SIG-M5 treated with dmso at 0.1 percent for 504 hours (cell line): ENCODE measurements around the gene KCNJ5.
A peak's percentile ranks its signal among the peaks of the same experiment; 100 is the strongest.

Experiments used
- DNase-seq: peaks from one replicate; lab custom pipeline; 2025; ENCODE audit not compliant: unreplicated experiment; lab: John Stamatoyannopoulos, UW

The KCNJ5 gene

DNA sequence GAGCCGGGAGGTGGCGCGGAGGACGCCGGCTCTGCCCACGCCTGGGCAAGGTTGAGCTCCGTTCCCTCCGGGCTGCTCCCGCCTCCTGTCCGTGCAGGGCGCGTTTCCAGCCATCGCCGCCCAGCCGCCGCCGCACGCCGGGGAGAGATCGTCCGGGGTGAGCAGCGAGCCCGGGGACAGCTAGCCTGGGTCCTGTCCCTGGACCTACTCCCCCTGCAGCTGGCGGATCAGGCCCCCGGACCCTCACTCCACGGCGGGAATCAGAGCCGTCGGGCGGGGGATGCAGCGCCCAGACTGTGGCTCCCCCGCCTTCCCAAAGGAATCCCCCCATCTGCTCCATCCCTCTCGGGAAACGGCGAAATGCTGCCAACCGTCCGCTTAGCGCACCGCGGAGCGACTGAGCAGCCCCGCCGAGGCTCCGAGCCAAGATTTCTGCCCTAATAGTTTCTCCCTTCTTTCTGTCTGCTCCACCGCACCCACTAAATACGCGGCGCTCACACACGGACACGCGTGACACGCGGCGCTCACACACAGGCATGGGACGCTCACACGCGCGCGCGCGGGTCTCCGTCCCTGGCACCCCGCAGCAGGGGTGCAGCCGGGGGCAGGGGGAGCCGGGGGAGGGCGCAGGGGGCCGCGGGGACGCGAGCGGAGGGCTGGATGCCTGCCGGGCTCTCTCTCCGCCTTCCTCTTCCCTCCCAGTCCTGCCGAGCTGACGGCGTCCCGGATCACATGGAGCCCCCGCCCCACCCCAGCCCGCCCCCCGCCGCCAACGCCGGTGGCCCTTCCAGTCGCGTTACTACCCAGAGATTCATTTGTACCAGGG, at the start of gene KCNJ5:
TSS of gene KCNJ5 (plus strand) at position 814 of the 826 bp plus-strand sequence. CDS start 19,918 bp downstream, outside the sequence.
- DNase-seq, result no peak

DNA sequence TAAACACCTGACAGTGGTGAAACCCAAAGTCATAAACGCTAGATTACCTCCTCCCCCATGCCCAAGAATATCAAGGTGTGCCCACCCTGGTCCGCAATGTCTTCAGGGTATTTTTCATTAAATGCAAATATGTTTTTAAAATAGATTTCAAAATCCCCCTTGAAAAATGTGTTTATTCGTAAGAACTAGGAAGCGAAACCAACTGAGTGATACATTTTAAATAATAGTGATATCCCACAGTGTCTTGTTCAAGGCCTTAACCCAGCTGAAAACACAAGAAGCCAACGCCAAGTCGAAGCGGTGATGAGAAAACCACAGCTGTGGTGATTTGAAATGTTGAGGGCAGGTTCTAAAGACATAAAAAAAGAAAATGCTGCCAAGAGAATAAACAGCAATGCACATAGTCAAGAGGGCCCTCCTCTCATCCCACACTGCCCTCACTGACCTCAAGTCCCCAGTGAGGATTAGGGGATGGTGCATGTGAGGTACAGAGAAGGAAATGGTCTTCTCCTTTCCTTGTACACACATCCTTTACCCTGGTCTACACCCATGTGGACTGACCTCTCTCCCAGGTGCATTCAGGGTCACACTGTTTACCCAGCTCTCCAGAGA, 49.6 kb upstream of the KCNJ5 start:
- DNase-seq, result no peak

DNA sequence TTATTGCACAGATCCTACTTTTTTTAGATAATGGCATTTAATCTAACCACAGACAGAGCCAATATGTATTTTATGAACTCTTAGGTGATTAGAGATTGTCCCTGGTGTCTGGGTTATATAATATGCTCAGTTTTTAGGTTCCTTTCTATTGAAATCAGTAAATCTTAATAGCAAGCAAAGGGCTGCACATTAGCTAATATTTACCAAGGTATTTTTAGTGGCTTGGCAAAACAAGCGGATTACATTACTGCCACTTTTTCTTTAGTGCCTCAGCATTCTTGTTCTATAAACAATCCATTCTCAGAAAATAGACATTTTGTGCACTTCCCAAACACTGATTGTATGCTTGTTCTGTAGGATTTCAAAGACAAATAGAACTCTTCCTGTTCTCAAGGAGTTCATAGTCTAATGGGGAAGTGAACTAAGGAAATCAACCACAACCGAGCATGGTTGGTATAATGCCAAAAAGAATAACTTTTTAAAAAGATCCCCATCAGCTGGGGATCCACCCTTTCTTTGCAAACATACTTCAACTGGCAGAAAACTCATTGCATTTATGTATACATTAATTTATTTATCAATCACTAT, 47.9 kb upstream of the KCNJ5 start:
- no peak for DNase-seq

DNA sequence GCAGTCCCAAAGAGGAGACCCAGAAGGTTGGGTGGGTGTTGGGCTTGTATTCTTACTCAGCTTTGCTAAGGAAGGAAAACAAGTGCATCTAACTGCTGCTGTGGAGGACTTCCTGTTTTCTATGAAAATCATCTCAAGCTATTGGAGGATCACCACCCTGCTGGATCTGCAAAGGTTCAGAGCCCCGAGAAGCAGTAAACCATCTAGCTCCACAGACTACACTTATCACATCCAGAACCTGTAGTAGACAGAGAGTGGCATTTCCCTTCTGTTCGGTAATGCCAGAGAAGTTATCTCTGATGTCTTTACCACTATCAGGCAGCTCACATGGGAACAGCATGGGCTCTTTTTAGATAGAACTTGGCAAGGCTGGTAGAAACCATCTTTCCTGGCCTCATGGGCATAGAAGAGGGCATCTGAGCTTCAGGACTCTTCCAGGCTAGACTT, 45.8 kb upstream of the KCNJ5 start:
- DNase-seq, result no peak

DNA sequence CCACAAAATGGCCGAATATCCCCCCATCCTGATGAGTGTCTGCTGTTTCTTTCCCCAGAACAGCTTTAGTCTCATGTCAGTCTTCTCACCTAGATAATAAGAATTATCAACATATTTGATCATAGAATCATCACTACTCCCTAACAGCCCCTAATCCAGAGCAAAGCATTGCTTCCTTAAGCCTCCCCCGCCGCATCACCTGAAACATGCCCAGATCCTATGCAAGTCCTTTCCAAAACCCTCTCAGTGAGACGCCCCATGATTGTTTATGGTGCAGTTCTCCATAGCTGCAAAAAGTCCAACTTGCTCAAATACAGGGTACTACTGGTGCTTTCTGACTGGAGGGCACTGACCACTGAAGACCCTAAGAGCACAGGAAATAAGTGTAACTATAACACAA, 44.2 kb upstream of the KCNJ5 start:
- DNase-seq, result no peak

DNA sequence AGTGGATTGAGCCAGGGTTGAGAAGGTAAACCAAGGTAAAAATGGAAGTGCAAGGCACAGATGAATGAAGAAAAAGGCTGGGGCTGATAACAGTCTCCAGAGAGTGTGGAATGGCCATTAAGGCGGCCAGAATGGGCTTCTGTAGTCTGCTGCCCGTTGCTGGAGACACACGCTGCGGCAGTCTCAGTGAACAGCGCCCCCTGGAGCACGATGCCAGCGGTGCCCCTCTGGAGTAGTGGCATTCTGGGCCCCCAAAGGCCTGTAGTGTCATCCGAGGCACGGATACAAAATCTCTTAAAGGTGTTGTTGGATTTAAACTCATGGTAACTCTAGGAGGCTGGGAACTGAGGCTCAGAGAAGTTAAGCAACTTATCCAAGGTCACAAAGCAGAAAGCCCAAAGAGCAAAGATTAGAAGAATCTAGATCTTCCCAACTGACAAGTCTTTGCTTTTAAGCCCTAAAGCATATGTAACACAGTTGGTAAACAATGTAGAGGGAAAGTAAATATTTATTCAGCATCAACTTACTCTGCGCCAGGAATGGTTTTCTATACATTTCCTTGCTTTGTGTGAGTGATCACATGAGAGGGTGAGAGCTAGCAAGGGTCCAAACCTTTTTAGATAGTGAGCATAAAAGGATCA, 42.2 kb upstream of the KCNJ5 start:
- peak; percentile 14 for DNase-seq

DNA sequence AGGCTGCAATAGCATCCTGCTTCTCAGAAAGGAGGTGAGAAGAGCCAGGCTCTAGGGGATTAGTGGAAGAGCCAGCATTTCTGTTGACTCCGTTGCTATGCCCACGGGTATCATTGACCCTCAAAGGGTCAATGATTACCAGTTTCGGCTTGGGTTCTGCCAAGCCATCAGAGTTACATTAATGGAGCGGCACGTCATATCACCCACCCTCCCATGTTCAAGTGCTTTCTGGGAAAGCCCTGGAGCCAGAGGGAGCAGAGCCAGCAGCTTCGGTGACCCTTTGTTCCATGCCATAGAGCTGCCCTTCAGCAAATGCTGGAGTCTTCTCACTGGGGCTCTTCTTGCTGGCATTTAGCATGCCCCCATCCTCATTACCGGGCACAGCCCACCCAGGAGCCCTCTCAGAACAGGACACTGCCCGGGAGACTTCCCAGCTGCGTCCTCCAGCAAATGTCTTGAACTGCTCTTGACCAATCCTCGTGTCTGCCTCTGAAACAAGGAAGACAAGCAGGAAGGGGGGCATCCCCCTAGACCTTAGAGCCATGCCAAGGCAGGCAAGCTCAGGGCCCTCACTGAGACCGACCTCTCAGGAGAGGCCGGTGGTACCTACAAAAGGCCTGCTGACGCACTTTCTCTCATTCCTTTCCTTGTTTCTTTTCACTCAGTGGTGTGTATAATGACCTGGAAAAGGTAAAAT, 38.7 kb upstream of the KCNJ5 start:
- no peak for DNase-seq

DNA sequence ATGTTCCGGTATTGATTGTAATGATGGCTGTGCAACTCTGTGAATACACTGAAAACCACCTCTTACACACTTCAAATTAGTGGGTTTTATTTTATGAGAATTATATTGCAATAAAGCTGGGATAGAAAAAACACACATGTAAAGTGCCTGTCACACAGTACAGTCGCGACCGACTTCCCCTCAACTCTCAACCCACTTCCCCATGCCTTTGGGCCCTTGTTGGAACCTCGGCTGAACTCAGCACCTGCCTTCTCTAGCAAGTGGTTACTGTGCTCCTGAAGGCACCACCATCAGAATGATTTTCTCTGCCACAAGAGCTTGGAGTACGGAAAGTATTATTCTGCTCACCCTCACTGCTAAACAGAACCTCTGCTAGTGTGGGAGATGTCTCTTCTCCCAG, 37.6 kb upstream of the KCNJ5 start:
- no peak for DNase-seq

DNA sequence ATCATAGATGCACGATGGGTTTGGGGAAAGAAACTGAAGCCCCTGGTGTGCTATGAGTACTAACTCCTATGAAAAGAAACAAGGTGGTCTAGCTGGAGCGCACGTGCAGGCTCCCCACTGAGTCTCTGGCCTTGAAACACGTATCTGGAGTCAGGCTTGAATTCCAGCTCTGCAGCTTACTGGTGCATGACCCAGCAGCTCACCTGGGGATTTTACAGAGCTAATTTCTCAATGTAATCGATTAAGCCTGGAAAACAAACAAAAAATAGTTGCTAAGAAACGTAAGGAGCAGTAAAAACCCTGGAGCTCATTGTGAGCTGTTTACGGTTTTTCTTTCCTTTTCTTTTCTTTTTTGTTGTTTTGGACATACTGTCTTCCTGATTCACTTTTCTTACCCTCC, 36.3 kb upstream of the KCNJ5 start:
- DNase-seq, result no peak

DNA sequence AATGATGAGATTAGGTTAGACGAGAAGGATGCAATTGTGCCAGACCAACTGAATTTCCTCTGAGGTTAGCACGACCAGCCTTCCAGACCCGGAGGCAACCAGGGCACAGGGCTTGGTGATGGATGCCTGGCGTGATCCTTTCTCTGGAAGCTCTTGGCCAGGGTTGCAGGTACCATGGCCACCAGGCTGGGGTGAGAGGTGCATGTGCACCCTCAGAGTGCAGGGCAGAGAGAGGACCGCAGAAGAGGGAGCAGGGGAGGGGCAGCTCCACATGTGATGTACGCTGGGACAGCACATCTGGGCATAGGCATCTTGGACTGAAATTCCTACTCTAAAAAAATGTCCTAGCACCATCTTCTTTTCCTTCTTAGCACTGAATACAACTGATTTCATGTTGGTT, 34.9 kb upstream of the KCNJ5 start:
- no peak for DNase-seq

DNA sequence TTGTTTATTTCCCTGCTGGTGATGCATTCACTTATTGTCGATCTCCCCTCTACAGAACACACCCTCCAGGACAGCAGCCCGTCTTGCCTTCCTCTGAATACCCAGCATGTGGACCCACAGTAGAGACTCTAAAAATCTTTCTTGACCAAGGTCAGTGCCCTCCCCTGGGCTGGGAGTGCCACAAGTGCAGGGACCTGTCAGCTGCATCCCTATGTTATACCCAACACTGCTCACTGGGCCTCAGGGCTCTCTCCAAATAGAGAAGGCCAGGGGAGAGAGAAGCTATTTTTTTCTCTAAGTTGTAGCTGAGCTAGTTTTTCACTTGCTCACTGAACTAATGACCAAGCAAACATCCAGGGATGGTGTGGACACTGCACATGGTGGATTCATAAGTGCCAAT, 33.8 kb upstream of the KCNJ5 start:
- DNase-seq, result no peak

DNA sequence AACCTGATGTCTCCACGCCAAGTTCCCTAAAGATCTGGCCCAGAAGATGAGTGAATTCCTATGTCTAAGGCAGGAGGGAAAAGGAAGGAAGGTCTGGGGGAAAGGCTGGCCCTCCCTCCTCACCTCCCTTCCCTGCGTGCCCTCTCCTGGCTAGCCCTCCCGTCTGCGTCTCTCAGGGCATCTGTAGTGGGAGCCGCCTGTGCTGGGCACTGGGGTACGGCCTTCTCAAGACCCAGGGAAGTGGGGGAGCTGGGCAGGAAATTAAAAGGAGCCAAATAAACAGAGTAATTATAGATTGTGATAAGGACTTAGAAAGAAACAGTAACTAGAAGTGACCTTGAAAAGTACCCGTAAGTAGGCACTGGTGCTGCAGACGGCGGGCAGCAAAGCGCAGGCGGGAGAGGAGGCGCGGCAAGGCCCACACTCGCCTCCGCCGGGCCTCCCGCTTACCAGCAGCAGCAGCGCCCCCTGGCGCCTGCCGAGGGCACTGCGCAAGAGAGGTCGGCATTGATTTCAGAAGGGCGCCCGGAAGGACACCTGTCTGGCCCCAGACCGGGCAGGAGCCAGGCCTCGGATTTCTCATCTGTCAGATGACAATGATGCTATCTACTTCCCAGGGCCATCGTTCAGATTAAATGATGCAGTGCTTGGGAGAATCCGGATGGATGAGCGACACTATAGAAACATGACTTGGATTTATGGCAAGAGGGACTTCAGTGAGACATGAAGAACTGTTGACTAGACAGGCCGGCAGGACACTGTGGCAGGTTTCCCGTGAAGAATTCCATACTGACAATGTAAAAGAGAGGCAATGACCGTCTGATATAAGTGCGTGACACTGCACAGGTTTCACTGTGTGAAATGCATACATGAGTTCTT, 31.4 kb upstream of the KCNJ5 start:
- no peak for DNase-seq

DNA sequence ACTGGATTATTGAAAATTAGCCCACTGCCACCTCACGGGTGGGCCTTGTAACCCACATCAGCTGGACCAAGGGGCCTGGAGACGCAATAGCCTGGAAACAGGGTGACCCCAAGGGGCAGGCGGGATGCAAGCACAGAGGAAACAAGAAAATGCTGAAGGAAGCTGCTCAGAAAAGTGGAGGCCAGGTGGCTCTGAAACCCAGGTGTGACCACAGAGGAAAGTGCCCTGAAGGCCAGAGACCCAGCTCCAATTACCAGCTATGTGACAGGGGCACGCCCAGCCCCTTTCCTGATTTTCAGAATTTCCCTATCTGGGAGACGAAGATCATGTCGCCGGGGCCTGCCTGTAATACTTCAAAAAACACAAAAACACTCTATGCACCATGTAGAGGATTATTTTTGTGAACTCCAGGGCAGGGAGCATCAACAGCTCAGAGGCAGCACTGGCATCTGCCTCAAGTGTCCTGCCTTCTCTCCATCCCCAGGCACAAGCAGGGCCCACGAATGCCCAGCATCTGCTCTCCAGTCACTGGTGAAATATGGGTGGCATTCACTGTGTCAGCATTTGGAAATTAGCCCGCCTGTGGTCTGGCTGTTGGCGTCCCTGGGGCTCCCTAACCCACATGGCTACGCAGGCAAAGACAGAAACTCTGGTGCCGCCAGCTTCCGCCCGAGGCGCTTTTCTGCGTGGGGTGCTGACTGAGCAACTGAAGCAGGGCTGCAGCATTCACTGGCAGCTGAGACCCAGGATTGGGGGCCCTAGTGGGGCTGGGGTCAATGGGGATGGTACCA, 30.4 kb upstream of the KCNJ5 start:
- DNase-seq, result no peak

DNA sequence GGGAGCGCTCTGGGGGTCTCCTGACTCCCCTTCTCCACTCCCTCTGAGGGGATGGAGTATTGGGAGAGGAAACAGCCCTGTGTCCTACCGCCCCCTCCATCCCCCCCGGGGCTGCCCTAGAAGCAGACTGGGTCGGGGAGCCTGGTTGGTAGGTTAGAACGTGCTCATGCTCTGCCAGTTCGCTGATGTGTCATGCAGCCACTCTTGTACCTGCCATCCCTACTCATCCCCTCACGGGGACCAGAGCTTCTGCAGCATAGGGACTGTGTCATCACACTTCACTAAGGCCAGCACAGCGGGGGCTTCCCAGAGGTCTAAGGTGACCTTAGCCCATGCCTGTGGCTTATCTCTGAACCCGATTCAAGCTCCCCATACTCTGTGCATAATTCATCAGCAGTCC, 28.8 kb upstream of the KCNJ5 start:
- DNase-seq, result no peak

DNA sequence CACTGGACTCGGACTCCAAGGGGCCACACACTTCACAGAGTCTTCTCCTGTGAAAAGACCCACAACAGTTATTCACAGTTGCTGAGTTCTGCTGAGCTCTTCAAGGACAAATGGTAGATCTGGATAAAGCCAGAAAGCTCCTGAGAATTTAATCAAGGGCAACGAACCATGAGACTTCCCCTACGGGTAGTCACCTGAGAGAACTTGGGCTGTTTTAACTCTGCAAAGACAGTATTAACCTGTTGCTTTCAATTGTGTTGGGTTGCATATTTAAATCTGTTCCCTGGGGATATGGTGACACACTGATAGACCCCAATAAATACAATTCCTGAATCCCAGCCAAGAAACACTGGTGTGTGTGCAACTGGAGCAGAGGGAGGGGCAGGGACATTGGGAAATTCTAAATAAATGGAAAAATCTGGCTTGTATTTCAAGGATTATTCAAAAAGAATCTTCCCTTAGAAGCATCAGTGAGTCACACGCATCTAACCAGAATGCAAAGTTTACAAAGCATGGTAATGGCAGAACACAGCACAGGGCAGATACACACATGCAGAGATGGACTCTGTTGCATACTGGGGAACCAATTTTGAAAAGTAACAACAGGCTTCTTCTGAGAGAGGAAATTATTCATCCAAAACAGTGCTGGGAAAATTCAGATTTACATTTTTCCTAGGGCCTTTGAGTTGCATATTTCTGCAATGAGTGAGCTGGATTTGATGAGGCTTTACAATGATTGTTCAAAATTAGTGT, 28.1 kb upstream of the KCNJ5 start:
- DNase-seq, result no peak

DNA sequence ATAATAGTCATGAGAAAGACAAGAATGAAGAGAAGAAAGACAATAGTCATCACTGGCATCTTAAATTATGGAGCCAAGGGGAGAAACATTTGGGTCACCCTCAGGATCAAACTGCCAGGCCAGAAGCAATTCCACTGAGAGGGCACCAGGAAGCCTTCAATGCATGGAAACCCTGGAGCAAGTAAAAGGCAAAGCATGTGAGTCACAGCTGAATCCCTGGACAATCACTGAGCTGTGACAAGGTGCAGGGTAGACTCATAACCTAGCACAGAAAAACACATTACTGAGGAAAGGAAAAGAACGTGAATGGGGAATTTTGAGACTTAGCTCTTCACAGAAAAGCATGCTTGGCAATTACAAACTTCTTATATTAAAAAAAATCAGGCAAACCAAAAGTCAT, 25.7 kb upstream of the KCNJ5 start:
- no peak for DNase-seq

DNA sequence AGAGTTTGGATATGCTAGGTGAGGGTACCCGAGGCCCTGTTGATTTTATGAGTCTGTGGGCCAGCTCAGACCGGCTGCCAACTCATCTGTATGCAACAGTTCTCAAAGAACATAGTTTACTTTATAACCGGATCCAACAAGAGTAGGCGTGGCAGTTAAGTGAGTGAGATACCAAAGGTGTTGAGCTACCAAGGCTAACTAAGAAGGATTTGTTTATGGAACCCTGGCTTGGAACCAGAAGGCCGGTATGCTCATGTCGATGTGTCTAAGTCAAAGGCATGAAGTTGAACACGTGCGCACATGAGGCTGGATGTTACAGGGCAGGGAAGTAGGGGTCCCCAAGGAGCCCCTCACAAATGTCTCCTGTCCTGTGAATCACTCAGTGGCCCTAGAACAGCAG, 23.9 kb upstream of the KCNJ5 start, which contains the start of gene KCNJ1:
TSS of gene KCNJ1 (minus strand) at position 20 of the 400 bp plus-strand sequence. CDS start 27,053 bp downstream, outside the sequence.
- no peak for DNase-seq

DNA sequence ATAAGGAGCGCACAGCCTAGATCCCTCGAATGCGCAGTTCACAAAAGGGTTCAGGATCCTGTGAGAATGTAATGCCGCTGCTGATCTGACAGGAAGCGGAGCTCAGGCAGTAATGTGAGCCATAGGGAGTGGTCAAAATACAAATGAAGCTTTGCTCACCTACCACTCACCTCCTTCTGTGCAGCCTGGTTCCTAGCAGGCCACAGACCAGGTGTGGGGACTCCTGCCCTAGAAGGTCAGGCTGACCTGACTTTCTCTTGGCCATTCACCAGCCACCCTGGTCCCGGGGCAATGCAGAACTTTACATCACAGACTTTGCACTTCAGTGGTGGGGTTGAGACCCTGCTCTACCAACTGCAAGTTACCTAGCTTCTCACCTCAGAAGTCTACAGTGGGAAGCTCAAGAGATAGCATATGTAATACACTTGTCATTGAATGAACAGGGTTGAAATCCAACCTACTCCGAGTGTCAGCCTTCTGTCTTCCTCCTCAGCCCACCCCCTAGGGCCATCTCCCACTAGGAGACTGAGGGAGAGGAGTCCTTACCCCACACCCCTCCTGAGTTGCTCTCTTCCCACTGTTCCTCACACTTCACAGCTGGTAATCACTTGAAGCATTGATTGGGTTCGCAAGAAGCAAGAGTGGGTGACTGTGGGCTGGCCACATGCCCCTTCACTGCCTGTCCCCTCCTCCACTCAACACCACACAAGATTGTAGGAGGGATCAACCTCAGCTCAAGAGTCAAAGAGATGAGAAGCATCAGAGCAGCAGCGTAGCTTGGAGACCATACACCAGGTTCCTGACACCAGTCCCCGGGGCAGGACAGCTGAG, 22.1 kb upstream of the KCNJ5 start:
- no peak for DNase-seq
